GM18907 (cell line): ENCODE results near the gene SPATA20.

Source experiments
- ATAC-seq: cut with Tn5 transposase; IDR thresholded peaks from one replicate; pipeline ENCODE4 v1.9.1; 2021; ENCODE audit warnings: mild to moderate bottlenecking, moderate library complexity; ENCODE audit not compliant: unreplicated experiment

The SPATA20 gene

GRCh38 chr17:50594128-50594823 is 47.3 kb downstream of the SPATA20 start:
- no peak for ATAC-seq

- ATAC-seq: no peak
These were observed 47.9 kb downstream of the SPATA20 start for GRCh38 chr17:50594892-50595291.

DNA sequence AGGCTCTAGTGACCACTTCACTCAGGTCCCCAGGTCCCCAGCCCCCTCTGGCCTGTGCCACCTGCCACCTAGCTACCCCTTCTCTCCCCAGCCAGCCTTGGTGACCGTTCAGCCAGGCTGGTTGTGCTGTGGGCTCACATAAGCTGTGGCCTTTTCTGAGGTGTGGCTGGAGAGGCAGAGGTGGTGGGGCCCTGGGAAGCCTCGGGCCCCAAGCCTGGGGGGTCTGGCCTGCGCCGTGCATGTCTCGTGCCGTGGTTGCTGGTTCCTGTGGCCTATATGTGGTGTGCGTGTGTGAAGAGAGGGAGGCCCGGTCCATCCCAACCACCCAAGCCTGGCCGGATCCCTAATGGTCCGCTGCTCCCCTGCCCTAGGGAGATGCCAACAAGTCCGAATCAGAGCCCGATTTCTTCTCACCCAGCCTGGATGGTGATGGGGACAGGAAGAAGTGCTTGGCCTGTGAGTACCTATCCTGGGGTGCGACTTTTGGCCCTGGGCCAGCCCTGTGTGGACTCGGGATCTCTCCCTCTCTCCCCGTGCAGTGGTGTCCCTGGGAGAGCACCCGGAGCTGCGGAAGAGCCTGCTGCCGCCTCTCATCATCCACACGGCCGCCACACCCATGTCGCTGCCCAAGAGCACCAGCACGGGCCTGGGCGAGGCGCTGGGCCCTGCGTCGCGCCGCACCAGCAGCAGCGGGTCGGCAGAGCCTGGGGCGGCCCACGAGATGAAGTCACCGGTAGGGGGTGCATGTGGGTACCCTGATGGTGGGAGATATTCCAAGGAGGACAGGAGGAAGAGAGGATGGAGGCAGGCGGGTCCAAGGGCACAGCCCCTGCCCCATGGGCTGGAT is 49.4 kb downstream of the SPATA20 start:
- no peak for ATAC-seq

DNA sequence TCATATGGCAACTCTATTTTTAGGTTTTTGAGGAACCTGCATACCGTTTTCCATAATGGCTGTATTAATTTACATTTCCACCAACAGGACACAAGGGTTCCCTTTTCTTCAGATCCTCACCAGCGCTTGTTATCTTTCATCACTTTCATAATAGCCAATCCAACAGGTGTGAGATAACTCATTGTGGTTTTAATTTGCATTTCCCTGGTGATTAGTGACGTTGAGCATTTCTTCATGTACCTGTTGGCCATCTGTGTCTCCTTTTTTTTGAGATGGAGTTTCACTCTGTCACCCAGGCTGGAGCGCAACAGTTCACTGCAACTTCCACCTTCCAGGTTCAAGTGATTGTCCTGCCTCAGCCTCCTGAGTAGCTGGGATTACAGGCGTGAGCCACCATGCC is 51.5 kb downstream of the SPATA20 start:
- no peak for ATAC-seq

- ATAC-seq: no peak
These were observed 52.6 kb downstream of the SPATA20 start for GRCh38 chr17:50599606-50600005.

DNA sequence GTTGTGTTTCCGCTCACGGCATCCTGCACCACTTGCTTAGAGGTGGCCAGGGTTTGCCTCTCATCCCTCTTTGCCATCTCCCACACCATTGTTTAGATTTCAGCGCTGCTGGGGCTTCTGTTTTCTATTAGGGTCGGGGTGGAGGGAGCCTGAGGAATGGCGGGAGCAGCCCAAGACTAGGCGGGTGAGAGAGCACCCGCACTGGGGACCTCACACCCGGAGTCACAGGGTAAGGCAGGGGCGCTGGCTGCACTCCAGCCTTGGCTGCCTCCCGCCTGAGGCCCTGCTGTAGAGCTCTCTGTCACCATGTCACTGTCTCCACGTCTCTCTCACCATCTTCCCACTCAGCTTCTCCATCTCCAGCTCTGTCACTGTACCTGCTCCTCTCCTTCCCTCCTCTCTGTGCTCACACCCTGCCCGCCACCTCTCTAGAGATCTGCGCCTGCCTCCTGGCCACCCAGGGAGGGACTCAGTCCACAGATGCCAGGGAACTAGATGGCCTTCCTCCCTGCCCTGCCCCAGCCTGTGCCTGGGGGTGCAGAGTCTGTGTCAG is 54.9 kb downstream of the SPATA20 start:
- ATAC-seq: no peak

GRCh38 chr17:50602836-50603235 is 55.9 kb downstream of the SPATA20 start:
- no peak for ATAC-seq

- no peak for ATAC-seq
These were observed 56.4 kb downstream of the SPATA20 start for GRCh38 chr17:50603340-50603739.

GRCh38 chr17:50604513-50604912 is 57.5 kb downstream of the SPATA20 start:
- no peak for ATAC-seq

DNA sequence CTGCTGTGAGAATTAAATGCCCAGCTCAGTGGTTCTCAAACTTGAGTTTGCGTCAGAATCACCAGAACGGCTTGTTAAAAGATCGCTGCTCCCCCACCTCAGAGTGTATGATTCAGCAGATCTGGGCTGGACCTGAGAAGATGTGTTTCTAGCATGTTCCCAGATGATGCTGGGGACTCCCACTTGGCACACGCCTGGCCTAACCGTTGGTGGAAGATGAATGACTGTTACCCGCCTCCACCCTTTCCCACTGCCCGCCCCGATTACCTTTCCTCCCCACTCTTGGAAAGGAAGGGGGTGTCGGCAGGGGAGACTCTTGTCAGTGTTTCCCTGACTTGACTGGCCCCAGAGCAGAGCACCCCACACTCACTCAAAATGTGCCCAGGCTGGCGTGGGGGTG is 58.5 kb downstream of the SPATA20 start:
- no peak for ATAC-seq
